Type B pancreatic cell (in vitro differentiated cells): ENCODE measurements around the gene JPH3. TPM values are rescaled to one million over a fixed set of nuclear protein-coding genes. Genes with fewer than 3 reads are reported as not detected.

Source experiments
- DNase-seq: peaks from one replicate; pipeline ENCODE4 v3.0.0; 2021; ENCODE audit warnings: mixed read lengths; ENCODE audit not compliant: unreplicated experiment; ENCODE audit errors: extremely low spot score
- H3K27ac Mint-ChIP-seq: 2 replicates; pipeline ENCODE4 v1.8.0; 2021; ENCODE audit warnings: mild to moderate bottlenecking, mixed read lengths
- H3K27me3 Mint-ChIP-seq: 2 replicates; pipeline ENCODE4 v1.8.0; 2021; ENCODE audit warnings: mixed read lengths
- H3K36me3 Mint-ChIP-seq: 2 replicates; pipeline ENCODE4 v1.8.0; 2021; ENCODE audit warnings: mixed read lengths
- H3K4me1 Mint-ChIP-seq: one replicate; pipeline ENCODE4 v1.8.0; 2021; ENCODE audit warnings: mixed read lengths; ENCODE audit not compliant: unreplicated experiment
- H3K4me3 Mint-ChIP-seq: 2 replicates; pipeline ENCODE4 v1.8.0; 2021; ENCODE audit warnings: mild to moderate bottlenecking, mixed read lengths
- H3K9me3 Mint-ChIP-seq: 2 replicates; pipeline ENCODE4 v1.8.0; 2021; ENCODE audit warnings: mixed read lengths
- CTCF ChIP-seq: fragments of 200-600 bp; sonication (generic); conservative IDR thresholded peaks from 2 replicates; pipeline ENCODE4 v1.5.0; 2021; ENCODE audit warnings: antibody characterized with exemption, mild to moderate bottlenecking
- total RNA-seq: library from RNA; stranded (reverse); gene quantifications from 2 replicates; pipeline ENCODE4 v1.2.1, GENCODE V29; 2021; ENCODE audit warnings: low replicate concordance

JPH3 gene
- total RNA-seq, 1 donor from 2014 or later: 7.2 TPM

DNA sequence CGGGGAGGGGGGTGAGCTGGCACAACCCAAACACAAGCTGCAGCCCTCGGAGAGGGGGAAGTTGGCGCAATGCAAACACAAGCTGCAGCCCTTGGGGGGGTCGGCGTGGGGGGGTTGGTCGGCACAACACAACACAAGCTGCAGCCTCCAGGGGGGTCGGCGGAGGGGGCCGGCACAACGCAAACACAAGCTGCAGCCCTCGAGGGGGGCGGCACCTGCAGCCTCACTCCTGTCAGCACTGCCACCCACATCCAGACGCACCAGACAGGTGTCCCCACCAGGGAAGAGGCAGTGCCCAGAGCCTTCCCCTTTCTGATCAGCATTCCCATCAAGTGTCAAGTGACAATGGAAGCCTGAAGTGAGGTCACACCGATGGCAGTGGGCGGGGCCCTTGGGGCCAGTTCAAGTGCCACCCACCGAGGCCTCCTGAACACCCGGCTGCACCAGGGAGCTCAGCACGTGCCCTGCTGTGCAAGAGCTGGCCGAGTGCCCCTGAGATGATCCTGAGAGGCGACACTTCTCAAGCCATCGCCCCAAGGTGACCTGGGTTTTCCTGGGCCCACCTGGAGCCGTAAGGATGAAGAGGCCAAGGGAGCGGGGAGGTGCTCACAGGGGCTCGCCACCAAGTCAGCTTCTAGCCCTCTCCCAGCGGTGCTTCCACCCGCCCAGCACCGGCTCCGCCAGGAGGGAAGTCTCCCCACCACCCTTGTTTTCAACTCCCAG, 104.1 kb downstream of the JPH3 start:
- Mint-ChIP-seq H3K36me3 (no peaks in the 10 kb centered on the region), H3K4me1 (peaks cover 13% of the 10 kb centered on the region), H3K9me3 (no peaks in the 10 kb centered on the region), H3K27me3 (no peaks in the 10 kb centered on the region), H3K27ac (no peak overlapping the region), H3K4me3 (no peak overlapping the region)
- no peak for DNase-seq
- TF ChIP-seq CTCF: no peak

DNA sequence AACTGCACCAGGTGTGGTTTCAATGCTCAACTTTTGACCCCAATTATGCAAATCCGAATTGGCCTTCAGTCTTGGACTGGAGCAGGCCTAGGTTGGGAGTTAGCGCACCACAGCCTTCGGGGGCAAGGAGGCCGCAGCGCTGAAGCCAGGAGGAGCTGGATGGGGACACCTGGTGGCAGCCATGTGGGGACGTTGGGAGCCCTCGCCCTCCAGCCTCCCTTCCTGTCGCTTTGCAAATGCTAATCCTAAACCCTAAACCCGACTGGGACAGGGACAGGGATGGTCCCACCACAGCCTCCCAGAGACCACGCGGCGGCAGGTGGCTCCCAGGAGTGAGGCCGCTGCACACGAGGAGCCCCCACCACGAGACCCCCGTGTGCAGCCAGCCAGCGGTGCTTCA, 104.8 kb downstream of the JPH3 start:
- Mint-ChIP-seq H3K9me3 (no peaks in the 10 kb centered on the region), H3K4me3 (no peak overlapping the region), H3K27me3 (no peaks in the 10 kb centered on the region), H3K36me3 (no peaks in the 10 kb centered on the region), H3K27ac (no peak overlapping the region), H3K4me1 (peaks cover 13% of the 10 kb centered on the region)
- TF ChIP-seq CTCF: no peak
- no peak for DNase-seq

GRCh38 chr16:87707714-87708580, 105.6 kb downstream of the JPH3 start:
- no peak for DNase-seq
- Mint-ChIP-seq H3K27ac (no peak overlapping the region), H3K27me3 (no peaks in the 10 kb centered on the region), H3K4me3 (no peak overlapping the region), H3K9me3 (no peaks in the 10 kb centered on the region), H3K36me3 (no peaks in the 10 kb centered on the region), H3K4me1 (peaks cover 13% of the 10 kb centered on the region)
- no peak for TF ChIP-seq CTCF

DNA sequence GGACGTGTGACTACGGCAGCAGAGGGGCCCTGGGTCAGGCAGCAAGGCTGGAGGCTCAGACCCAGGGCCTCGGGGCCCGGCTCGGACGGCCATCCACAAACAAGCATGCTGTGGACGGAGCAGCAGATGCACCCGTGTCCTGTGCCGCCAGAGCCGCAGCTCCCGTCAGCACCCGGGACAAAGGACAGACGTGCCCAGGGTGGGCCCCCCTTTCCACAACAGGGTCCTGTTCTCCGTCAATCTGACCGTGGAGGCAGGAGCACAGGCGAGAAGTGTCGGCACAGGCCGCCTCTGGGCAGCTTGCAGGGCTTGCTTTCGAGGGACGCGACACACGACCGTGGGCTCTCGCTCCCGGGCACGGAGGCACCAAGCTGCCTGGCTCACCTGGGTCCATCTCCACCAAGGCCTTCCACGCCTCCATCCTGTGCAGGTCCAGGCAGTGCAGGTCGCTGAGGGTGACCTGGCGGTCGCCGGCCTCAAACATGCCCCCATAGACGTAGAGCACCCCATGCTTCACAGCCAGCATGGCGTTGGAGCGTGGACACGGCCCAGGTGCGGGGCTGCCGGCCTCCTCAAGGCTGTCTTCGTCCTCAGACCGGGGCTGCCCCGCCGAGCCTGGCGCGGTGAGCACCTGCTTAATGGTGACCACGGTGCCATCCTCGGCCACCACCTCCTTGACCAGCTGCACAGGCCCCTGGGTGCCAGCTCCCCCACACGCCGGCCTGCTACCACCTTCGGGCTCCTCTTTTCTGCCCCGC, 106.8 kb downstream of the JPH3 start:
- Mint-ChIP-seq H3K9me3 (no peaks in the 10 kb centered on the region), H3K4me1 (peaks cover 13% of the 10 kb centered on the region), H3K4me3 (no peak overlapping the region), H3K36me3 (no peaks in the 10 kb centered on the region), H3K27me3 (no peaks in the 10 kb centered on the region), H3K27ac (no peak overlapping the region)
- TF ChIP-seq CTCF: no peak
- no peak for DNase-seq

DNA sequence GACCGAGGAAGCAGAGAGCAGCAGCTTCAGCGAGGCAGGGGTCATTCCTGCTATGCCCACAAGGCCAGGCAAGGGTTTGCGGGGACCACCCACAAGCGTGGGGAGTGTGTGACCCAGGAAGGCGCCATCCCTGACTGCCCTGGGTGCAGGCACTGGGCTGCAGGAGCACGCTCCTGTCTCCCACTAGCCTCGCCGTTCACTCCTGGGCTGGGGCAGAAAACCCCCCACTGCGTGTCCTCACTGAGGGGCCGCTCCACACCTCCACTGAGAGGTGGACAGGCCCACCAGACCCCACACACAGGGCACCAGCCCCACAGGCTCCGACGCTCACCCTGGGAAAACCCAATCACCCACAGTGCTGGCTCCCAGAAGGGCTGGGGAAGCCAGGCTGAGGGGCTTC, 107.4 kb downstream of the JPH3 start:
- TF ChIP-seq CTCF: no peak
- no peaks in the 10 kb centered on the region for H3K36me3 Mint-ChIP-seq
- H3K9me3 Mint-ChIP-seq: no peaks in the 10 kb centered on the region
- DNase-seq: no peak
- peaks cover 13% of the 10 kb centered on the region for H3K4me1 Mint-ChIP-seq
- H3K27me3 Mint-ChIP-seq: no peaks in the 10 kb centered on the region
- no peak overlapping the region for H3K27ac Mint-ChIP-seq
- H3K4me3 Mint-ChIP-seq: no peak overlapping the region
